Endothelial cell of umbilical vein (primary cell): Measurements from ENCODE around the gene COL23A1. TPM values are rescaled to one million over a fixed set of nuclear protein-coding genes. Genes with fewer than 3 reads are reported as not detected.

Experiments used
- BruUV-seq: library from RNA; stranded (reverse); fragments of 400-500 nt; replicated peaks from 2 replicates; lab custom pipeline; 2021; lab: Mats Ljungman, UMichigan
- CTCF ChIA-PET: fragments of 300-600, 350-600 bp; sonication (Branson Sonifier 250); formaldehyde crosslinking; loops from one replicate; lab custom pipeline; 2021; ENCODE audit warnings: antibody characterized with exemption, inconsistent platforms; lab: Charles Lee
- POLR2A ChIA-PET: fragments of 300-600, 350-600 bp; sonication (Branson Sonifier 250); formaldehyde crosslinking; loops from one replicate; lab custom pipeline; 2021; ENCODE audit warnings: antibody characterized with exemption, inconsistent platforms; lab: Charles Lee
- DNase-seq: peaks from one replicate; pipeline ENCODE4 v3.0.0-alpha.2; 2011; ENCODE audit warnings: low read depth, low spot score
- FAIRE-seq: peaks from 2 replicates; lab custom pipeline; 2011; peaks lifted over from hg19 to GRCh38; lab: Jason Lieb, UNC
- H2AFZ ChIP-seq: 2 replicates; pipeline ENCODE4 v1.6.0; 2012; ENCODE audit warnings: low read depth, low read length, control low read depth, inconsistent platforms
- H3K27ac ChIP-seq: 2 replicates; pipeline ENCODE4 v1.5.1; 2011; ENCODE audit warnings: low read depth, mild to moderate bottlenecking, control low read depth, low read length, moderate library complexity; ENCODE audit not compliant: insufficient read depth
- H3K27me3 ChIP-seq, 2 experiments: 2 replicates each; pipeline versions ENCODE4 v1.6.0 to v1.6.1; 2011; ENCODE audit warnings: low read length in 2 of 2, mixed read lengths in 1 of 2; ENCODE audit not compliant: control insufficient read depth in 2 of 2, insufficient read depth in 2 of 2
- H3K36me3 ChIP-seq, 2 experiments: 2 replicates in 1 of 2; 3 replicates in 1 of 2; pipeline ENCODE4 v1.5.1; 2011; ENCODE audit warnings: low read length in 2 of 2, mild to moderate bottlenecking in 1 of 2, moderate library complexity in 1 of 2; ENCODE audit not compliant: control insufficient read depth in 2 of 2, insufficient read depth in 2 of 2; ENCODE audit errors: extremely low read depth in 1 of 2
- H3K4me1 ChIP-seq: 3 replicates; pipeline ENCODE4 v1.5.1; 2011; ENCODE audit warnings: mild to moderate bottlenecking, low read length; ENCODE audit not compliant: control insufficient read depth, insufficient read depth; ENCODE audit errors: extremely low read depth
- H3K4me2 ChIP-seq: 2 replicates; pipeline ENCODE4 v1.6.1; 2011; ENCODE audit warnings: low read length, control low read depth, mixed read lengths; ENCODE audit not compliant: insufficient read depth
- H3K4me3 ChIP-seq, 3 experiments: fragments of 200-600 bp in 1 of 3; sonication (generic), shearing (Covaris generic) in 1 of 3; replicated peaks in 1 of 3; 2 replicates each; pipeline ENCODE4 v1.5.1; 2011 to 2016; ENCODE audit warnings: control low read depth in 3 of 3, low read length in 3 of 3, mild to moderate bottlenecking in 2 of 3, inconsistent platforms in 1 of 3, low read depth in 1 of 3, moderate library complexity in 1 of 3; ENCODE audit not compliant: insufficient read depth in 1 of 3
- H3K79me2 ChIP-seq: 2 replicates; pipeline ENCODE4 v1.6.0; 2012; ENCODE audit warnings: low read length, inconsistent platforms; ENCODE audit not compliant: control insufficient read depth, insufficient read depth
- H3K9ac ChIP-seq: replicated peaks from 2 replicates; pipeline ENCODE3; 2011; ENCODE audit warnings: low read length, control low read depth; ENCODE audit not compliant: insufficient read depth; ENCODE audit errors: extremely low read depth
- H3K9me1 ChIP-seq: replicated peaks from 3 replicates; pipeline ENCODE4 v1.6.0; 2011; ENCODE audit warnings: mild to moderate bottlenecking, low read length; ENCODE audit not compliant: control insufficient read depth, insufficient read depth; ENCODE audit errors: extremely low read depth
- H3K9me3 ChIP-seq: replicated peaks from 2 replicates; pipeline ENCODE4 v1.5.1; 2012; ENCODE audit warnings: low read length, inconsistent platforms; ENCODE audit not compliant: control insufficient read depth, insufficient read depth
- H4K20me1 ChIP-seq: replicated peaks from 2 replicates; pipeline ENCODE3; 2011; ENCODE audit warnings: mild to moderate bottlenecking, low read length; ENCODE audit not compliant: control insufficient read depth, insufficient read depth; ENCODE audit errors: extremely low read depth
- EZH2 ChIP-seq: IDR thresholded peaks from 2 replicates; pipeline ENCODE4 v1.6.1; 2012; ENCODE audit warnings: borderline replicate concordance, low read depth, mild to moderate bottlenecking, moderate library complexity, low read length, inconsistent platforms; ENCODE audit not compliant: severe bottlenecking
- FOS ChIP-seq: IDR thresholded peaks from 2 replicates; pipeline ENCODE4 v1.6.1; 2011; ENCODE audit warnings: mild to moderate bottlenecking, low read length, moderate library complexity, borderline replicate concordance; ENCODE audit not compliant: insufficient read depth
- GATA2 ChIP-seq: IDR thresholded peaks from 2 replicates; pipeline ENCODE4 v1.7.0; 2011; ENCODE audit warnings: low read depth, mild to moderate bottlenecking, moderate library complexity, mixed read lengths, low read length; ENCODE audit not compliant: insufficient read length, insufficient read depth
- JUN ChIP-seq: IDR thresholded peaks from 2 replicates; pipeline ENCODE4 v1.6.1; 2011; ENCODE audit warnings: borderline replicate concordance, low read depth; ENCODE audit not compliant: insufficient read length, insufficient read depth
- MAX ChIP-seq: IDR thresholded peaks from 2 replicates; pipeline ENCODE4 v1.6.1; 2011; ENCODE audit not compliant: insufficient read depth, insufficient read length
- MYC ChIP-seq: IDR thresholded peaks from one replicate; pipeline ENCODE4 v1.6.1; 2011; ENCODE audit warnings: mild to moderate bottlenecking, low read depth, low read length
- POLR2A ChIP-seq: IDR thresholded peaks from 2 replicates; pipeline ENCODE4 v1.6.1; 2012; ENCODE audit warnings: low read depth, mild to moderate bottlenecking, control low read depth, low read length
- POLR2AphosphoS5 ChIP-seq: IDR thresholded peaks from 2 replicates; pipeline ENCODE4 v1.6.1; 2012; ENCODE audit warnings: low read depth, mild to moderate bottlenecking, control low read depth, low read length, moderate library complexity; ENCODE audit not compliant: insufficient read depth
- dilution Hi-C: fragments of 300-500 bp; cut with MboI; formaldehyde crosslinking; loops from one replicate; pipeline ENCODE4 v1.15.0; 2019; ENCODE audit warnings: low sequenced_read_pairs; ENCODE audit not compliant: extremely low pct_ligation_motif_present
- intact Hi-C: fragments of 100-400 bp; cut with micrococcal nuclease; formaldehyde crosslinking; loops from one replicate; pipeline ENCODE4 v1.10.0; 2022
- polyA plus RNA-seq, 4 experiments: library from polyadenylated mRNA; depleted of rRNA in 3 of 4; stranded (reverse) in 3 of 4; unstranded in 1 of 4; fragments of >200 nt; gene quantifications; 2 replicates each; pipeline versions ENCODE4 v1.2.1 to v1.2.3, GENCODE V29; 2011 to 2012; ENCODE audit warnings: missing spikeins in 1 of 4
- total RNA-seq: library from RNA; stranded (reverse); gene quantifications from 2 replicates; pipeline ENCODE4 v1.2.3, GENCODE V29; 2021
- TF ChIP-seq, protein P1 (sequence below), 2 donors: IDR thresholded peaks; 1 replicate in 1 of 2; 2 replicates in 1 of 2; pipeline ENCODE4 v1.5.1; 2011; ENCODE audit warnings: low read length in 2 of 2, mild to moderate bottlenecking in 2 of 2, moderate library complexity in 2 of 2, control low read depth in 1 of 2, inconsistent platforms in 1 of 2, low read depth in 1 of 2; ENCODE audit not compliant: insufficient read depth in 1 of 2; ENCODE audit errors: extremely low read depth in 1 of 2

The COL23A1 gene
- total and polyA plus RNA-seq, 2 donors (not counting 3 experiments of a cell fraction or from before 2014, with no cell fraction given): not detected

DNA sequence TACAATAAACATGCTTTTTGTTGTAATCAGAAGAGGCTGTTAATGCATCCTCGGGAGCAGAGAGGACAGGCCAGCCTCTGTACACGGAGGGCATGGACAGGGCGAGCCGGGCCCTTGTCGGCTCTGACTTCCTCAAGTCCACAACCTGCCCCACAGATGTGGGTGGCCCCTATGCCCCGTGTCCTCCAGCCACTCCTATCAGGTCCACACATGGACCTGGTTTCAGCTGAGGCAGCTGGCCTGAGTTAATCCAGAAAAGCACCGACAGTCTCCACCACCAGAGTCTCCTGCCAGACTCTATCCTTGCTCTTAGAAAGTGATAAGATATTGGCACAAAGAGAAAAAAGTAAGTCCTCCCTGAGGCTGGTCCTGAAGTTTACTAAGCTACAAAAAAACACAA, 305.2 kb downstream of the COL23A1 start:
- H3K27ac ChIP-seq: no peak overlapping the region
- H4K20me1 ChIP-seq: no peaks in the 10 kb centered on the region
- intact Hi-C loops (loop anchor here (1.0 to 5.0 kb wide), 3 partner anchors 177 to 305 kb away; partner anchors contain the start of gene COL23A1), dilution Hi-C loops (no loop called here)
- FAIRE-seq (no peak), DNase-seq (no peak)
- peaks cover 0 to 2% of the 10 kb centered on the region in 2 experiments for H3K27me3 ChIP-seq
- no TSS peak for BruUV-seq
- H3K79me2 ChIP-seq: no peaks in the 10 kb centered on the region
- H3K9ac ChIP-seq: no peak overlapping the region
- H3K4me3 ChIP-seq: no peak overlapping the region
- H2AFZ ChIP-seq: no peak overlapping the region
- H3K9me3 ChIP-seq: peaks cover 3% of the 10 kb centered on the region
- no peak overlapping the region for H3K4me2 ChIP-seq
- CTCF ChIA-PET: interaction anchor here (2.7 kb wide), 1 partner anchor 1209 kb away, joined by 15 read pairs; no protein-coding TSS in a partner anchor
- H3K4me1 ChIP-seq: no peaks in the 10 kb centered on the region
- H3K9me1 ChIP-seq: no peaks in the 10 kb centered on the region
- no peaks in the 10 kb centered on the region for H3K36me3 ChIP-seq
- no peak for TF ChIP-seq MAX
- TF ChIP-seq, protein P1, sequence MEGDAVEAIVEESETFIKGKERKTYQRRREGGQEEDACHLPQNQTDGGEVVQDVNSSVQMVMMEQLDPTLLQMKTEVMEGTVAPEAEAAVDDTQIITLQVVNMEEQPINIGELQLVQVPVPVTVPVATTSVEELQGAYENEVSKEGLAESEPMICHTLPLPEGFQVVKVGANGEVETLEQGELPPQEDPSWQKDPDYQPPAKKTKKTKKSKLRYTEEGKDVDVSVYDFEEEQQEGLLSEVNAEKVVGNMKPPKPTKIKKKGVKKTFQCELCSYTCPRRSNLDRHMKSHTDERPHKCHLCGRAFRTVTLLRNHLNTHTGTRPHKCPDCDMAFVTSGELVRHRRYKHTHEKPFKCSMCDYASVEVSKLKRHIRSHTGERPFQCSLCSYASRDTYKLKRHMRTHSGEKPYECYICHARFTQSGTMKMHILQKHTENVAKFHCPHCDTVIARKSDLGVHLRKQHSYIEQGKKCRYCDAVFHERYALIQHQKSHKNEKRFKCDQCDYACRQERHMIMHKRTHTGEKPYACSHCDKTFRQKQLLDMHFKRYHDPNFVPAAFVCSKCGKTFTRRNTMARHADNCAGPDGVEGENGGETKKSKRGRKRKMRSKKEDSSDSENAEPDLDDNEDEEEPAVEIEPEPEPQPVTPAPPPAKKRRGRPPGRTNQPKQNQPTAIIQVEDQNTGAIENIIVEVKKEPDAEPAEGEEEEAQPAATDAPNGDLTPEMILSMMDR (IDR thresholded peaks at IDR 0.05; ENCODE audit: extremely low read depth in 1 of 2, insufficient read depth in 1 of 2, low read depth in 1 of 2, low read length in 2 of 2): no peak
- no peak for TF ChIP-seq FOS
- TF ChIP-seq JUN: no peak
- TF ChIP-seq MYC: no peak
- no peak for TF ChIP-seq POLR2A
- TF ChIP-seq EZH2: no peak
- no peak for TF ChIP-seq GATA2
- no peak for TF ChIP-seq POLR2AphosphoS5
- POLR2A ChIA-PET: no interaction called here
